Measurements from ENCODE around the gene NECTIN4. TPM values are rescaled to one million over a fixed set of nuclear protein-coding genes. Genes with fewer than 3 reads are reported as not detected.

NECTIN4 gene
- total and polyA plus RNA-seq, 2 of the 13 experiments (the other 11 are each of a cell fraction or from before 2014, with no cell fraction given), result 5.9 to 12.4 TPM

GRCh38 chr1:161054805-161055204 lies 34.6 kb downstream of the NECTIN4 start (continued):
- no peak for TF ChIP-seq KIAA2018 (CRISPR knock-in tag; IDR thresholded peaks at IDR 0.05; ENCODE audit: borderline replicate concordance)
- TF ChIP-seq SRSF4 (IDR thresholded peaks at IDR 0.05; ENCODE audit: low read depth, low read length, poor library complexity, severe bottlenecking), result no peak
- TF ChIP-seq FOXO1 (CRISPR knock-in tag; IDR thresholded peaks at IDR 0.05), result no peak

DNA sequence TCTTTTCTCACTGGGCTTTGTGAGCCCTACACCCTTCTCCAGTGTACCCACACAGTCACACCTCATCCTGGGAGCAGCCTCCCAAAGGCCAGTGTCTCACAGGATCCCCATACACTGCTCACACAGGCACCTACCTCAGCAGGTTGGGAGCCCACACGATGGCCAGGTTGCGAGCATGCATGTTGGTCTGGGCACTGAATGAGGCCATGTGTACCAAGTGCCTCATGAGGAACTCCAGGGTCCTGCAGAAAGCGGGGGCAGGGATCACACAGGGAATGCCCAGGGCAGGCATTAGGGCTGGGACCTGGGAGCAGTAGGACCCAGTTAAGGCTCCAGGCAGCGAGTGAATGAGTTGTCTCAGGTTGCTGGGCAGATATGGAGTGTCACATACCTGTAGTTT lies 35.1 kb downstream of the NECTIN4 start:
- Histone ChIP-seq H3K9me3 (ENCODE audit: low read length) (no peaks in the 10 kb centered on the region), H3K4me1 (ENCODE audit: insufficient read depth, low read length) (peaks cover 10% of the 10 kb centered on the region), H3K36me3 (replicated peaks in 1 of 2; ENCODE audit: control insufficient read depth in 1 of 2, insufficient read depth in 2 of 2, low read length in 2 of 2) (no peaks in the 10 kb centered on the region), H3K9ac (ENCODE audit: insufficient read depth, low read depth, low read length) (no peak overlapping the region), H3K27me3 (ENCODE audit: control insufficient read depth in 1 of 2, insufficient read depth in 2 of 2, low read length in 2 of 2) (no peaks in the 10 kb centered on the region), H3K4me3 (replicated peaks in 1 of 3; ENCODE audit: insufficient read depth in 1 of 3, low read depth in 2 of 3, low read length in 3 of 3) (no peak overlapping the region), H3K4me2 (ENCODE audit: low read depth, low read length) (no peak overlapping the region), H2AFZ (ENCODE audit: low read length) (no peak overlapping the region), H3K27ac (ENCODE audit: extremely low read length, insufficient read depth, low read length) (no peak overlapping the region), H4K20me1 (ENCODE audit: insufficient read depth, low read length) (no peaks in the 10 kb centered on the region), H3K79me2 (ENCODE audit: insufficient read depth, low read length) (no peaks in the 10 kb centered on the region)
- no peak for ATAC-seq
- BruUV-seq (replicated peaks), result no TSS peak
- 61% methylated on average over 4 of the region's 4 CpGs for WGBS (ENCODE audit: low lambda C conversion rate)
- intact Hi-C loops (cut with micrococcal nuclease; ENCODE audit: unreplicated experiment) (no loop called here), in situ Hi-C loops (cut with HindIII; ENCODE audit: extremely low pct_ligation_motif_present, low pct_unique_long_range_greater_than_20kb) (loop anchor here (5.0 kb wide), 1 partner anchor 48 kb away; no protein-coding TSS in a partner anchor)
- ChIA-PET POLR2A (interaction anchor here (1.5 kb wide), 1 partner anchor 9 kb away, joined by 6 read pairs; the partner anchor contains the start of gene USF1), CTCF (ENCODE audit: low intra/inter-chr PET ratio, low total read pairs) (no interaction called here)
- no peak for DNase-seq (ENCODE audit: low spot score)
- FAIRE-seq, result no peak
- no peak for TF ChIP-seq ZNF20 (CRISPR knock-in tag; IDR thresholded peaks at IDR 0.05)
- TF ChIP-seq, protein P1, sequence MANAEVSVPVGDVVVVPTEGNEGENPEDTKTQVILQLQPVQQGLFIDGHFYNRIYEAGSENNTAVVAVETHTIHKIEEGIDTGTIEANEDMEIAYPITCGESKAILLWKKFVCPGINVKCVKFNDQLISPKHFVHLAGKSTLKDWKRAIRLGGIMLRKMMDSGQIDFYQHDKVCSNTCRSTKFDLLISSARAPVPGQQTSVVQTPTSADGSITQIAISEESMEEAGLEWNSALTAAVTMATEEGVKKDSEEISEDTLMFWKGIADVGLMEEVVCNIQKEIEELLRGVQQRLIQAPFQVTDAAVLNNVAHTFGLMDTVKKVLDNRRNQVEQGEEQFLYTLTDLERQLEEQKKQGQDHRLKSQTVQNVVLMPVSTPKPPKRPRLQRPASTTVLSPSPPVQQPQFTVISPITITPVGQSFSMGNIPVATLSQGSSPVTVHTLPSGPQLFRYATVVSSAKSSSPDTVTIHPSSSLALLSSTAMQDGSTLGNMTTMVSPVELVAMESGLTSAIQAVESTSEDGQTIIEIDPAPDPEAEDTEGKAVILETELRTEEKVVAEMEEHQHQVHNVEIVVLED (CRISPR knock-in tag; IDR thresholded peaks at IDR 0.05; ENCODE audit: borderline replicate concordance), result no peak

All from HepG2 (cell line).